ENCODE data around the gene UBE2J2. TPM values are rescaled to one million over a fixed set of nuclear protein-coding genes. Genes with fewer than 3 reads are reported as not detected.

UBE2J2 gene
- total RNA-seq, 1 donor from 2014 or later, result 56.7 TPM

GRCh38 chr1:1275836-1276235 lies 2.2 kb upstream of the UBE2J2 start:
- no peak for TF ChIP-seq POLR2A (IDR thresholded peaks at IDR 0.05)
- no peak for TF ChIP-seq CTCF (IDR thresholded peaks at IDR 0.05)
- intact Hi-C loops (cut with DNase I), result no loop called here

GRCh38 chr1:1274931-1275431 lies 1.3 kb upstream of the UBE2J2 start:
- no peaks in the 10 kb centered on the region for H3K27me3 ChIP-seq
- H3K4me1 ChIP-seq, result peaks cover 47% of the 10 kb centered on the region
- no peak overlapping the region for H3K27ac ChIP-seq
- TF ChIP-seq POLR2AphosphoS5 (IDR thresholded peaks at IDR 0.05; ENCODE audit: insufficient read depth in 1 of 2, low read depth in 1 of 2) (no peak), CTCF (IDR thresholded peaks at IDR 0.05) (no peak), POLR2A (IDR thresholded peaks at IDR 0.05) (no peak)
- H3K4me3 ChIP-seq, result peak overlapping the region in 1 of 2 donors; percentile 97
- intact Hi-C loops (cut with DNase I), result no loop called here
- no peaks in the 10 kb centered on the region for H3K9me3 ChIP-seq
- DNase-seq (ENCODE audit: extremely low spot score in 2 of 2), result no peak
- no peaks in the 10 kb centered on the region for H3K36me3 ChIP-seq

More at GRCh38 chr1:1275836-1276235, 2.2 kb upstream of the UBE2J2 start:
- Histone ChIP-seq H3K27ac (no peak overlapping the region), H3K36me3 (no peaks in the 10 kb centered on the region), H3K9me3 (no peaks in the 10 kb centered on the region), H3K4me1 (peaks cover 38% of the 10 kb centered on the region), H3K27me3 (no peaks in the 10 kb centered on the region), H3K4me3 (no peak overlapping the region)
- DNase-seq (ENCODE audit: extremely low spot score in 2 of 2), result no peak

- Histone ChIP-seq H3K9me3 (no peaks in the 10 kb centered on the region), H3K27me3 (no peaks in the 10 kb centered on the region), H3K4me1 (peaks cover 53% of the 10 kb centered on the region), H3K36me3 (no peaks in the 10 kb centered on the region), H3K4me3 (peak overlapping the region; percentile 87 to 97), H3K27ac (peak overlapping the region; percentile 78)
- DNase-seq (ENCODE audit: extremely low spot score in 2 of 2), result no peak
- intact Hi-C loops (cut with DNase I), result no loop called here
- no peak for TF ChIP-seq POLR2A (IDR thresholded peaks at IDR 0.05)
- TF ChIP-seq POLR2AphosphoS5 (IDR thresholded peaks at IDR 0.05; ENCODE audit: insufficient read depth in 1 of 2, low read depth in 1 of 2), result no peak
- TF ChIP-seq CTCF (IDR thresholded peaks at IDR 0.05), result no peak
Observed at GRCh38 chr1:1274299-1274930, 761 bp upstream of the UBE2J2 start.

- no peak for TF ChIP-seq CTCF (IDR thresholded peaks at IDR 0.05)
- no peak for TF ChIP-seq POLR2AphosphoS5 (IDR thresholded peaks at IDR 0.05; ENCODE audit: insufficient read depth in 1 of 2, low read depth in 1 of 2)
- TF ChIP-seq POLR2A (IDR thresholded peaks at IDR 0.05), result no peak
- H3K9me3 ChIP-seq, result no peaks in the 10 kb centered on the region
- peak overlapping the region; percentile 84 for H3K27ac ChIP-seq
- no peaks in the 10 kb centered on the region for H3K27me3 ChIP-seq
- peaks cover 56% of the 10 kb centered on the region for H3K4me1 ChIP-seq
- no peak for DNase-seq (ENCODE audit: extremely low spot score in 2 of 2)
- peak overlapping the region; percentile 87 to 97 for H3K4me3 ChIP-seq
- intact Hi-C loops (cut with DNase I), result no loop called here
- peaks cover 0 to 3% of the 10 kb centered on the region in 2 donors for H3K36me3 ChIP-seq
Observed at GRCh38 chr1:1273209-1273511, 494 bp downstream of the UBE2J2 start.

GRCh38 chr1:1272341-1273208 lies 1.1 kb downstream of the UBE2J2 start:
- H3K27ac ChIP-seq, result peak overlapping the region; percentile 84
- TF ChIP-seq CTCF (IDR thresholded peaks at IDR 0.05), result no peak
- TF ChIP-seq POLR2AphosphoS5 (IDR thresholded peaks at IDR 0.05; ENCODE audit: insufficient read depth in 1 of 2, low read depth in 1 of 2), result peak in 1 of 2 donors; percentile 11
- peaks cover 56% of the 10 kb centered on the region for H3K4me1 ChIP-seq
- H3K27me3 ChIP-seq, result no peaks in the 10 kb centered on the region
- H3K9me3 ChIP-seq, result no peaks in the 10 kb centered on the region
- DNase-seq (ENCODE audit: extremely low spot score in 2 of 2), result no peak
- peak overlapping the region; percentile 87 to 97 for H3K4me3 ChIP-seq
- intact Hi-C loops (cut with DNase I), result no loop called here
- H3K36me3 ChIP-seq, result peaks cover 0 to 6% of the 10 kb centered on the region in 2 donors
